Stimulated activated CD4-positive, alpha-beta T cell treated with anti-CD3 and anti-CD28 coated beads, Interleukin-15, amount 100 ng/mL, for 48 hours (primary cell): ENCODE data around the gene THSD4.
"Not testable (repeated sequence)": the region's sequence is repeated elsewhere in the genome, so short reads cannot be mapped to it uniquely, and the experiment has no call there.

Source experiments
- DNase-seq, 2 donors: peaks; one replicate each; pipeline ENCODE4 v3.0.0-alpha.2; 2020; ENCODE audit warnings: low read depth in 2 of 2

The THSD4 gene

DNA sequence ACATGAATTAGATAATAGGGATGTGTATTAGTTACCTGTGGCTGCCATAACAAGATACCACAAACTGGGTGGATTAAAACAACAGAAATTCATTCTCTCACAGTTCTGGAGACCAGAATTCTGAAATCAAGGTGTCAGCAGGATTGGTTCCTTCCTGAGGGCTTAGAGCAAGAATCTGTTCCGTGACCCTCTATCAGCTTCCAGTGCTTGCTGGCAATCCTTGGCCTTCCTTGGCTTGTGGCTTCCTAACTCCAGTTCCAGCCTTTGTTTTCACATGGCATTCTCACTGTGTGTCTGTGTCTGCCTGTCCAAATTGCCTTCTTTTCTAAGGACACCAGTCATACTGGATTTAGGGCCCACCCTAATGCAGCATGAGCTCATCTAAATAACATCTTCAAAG lies 600.6 kb downstream of the THSD4 start:
- no peak for DNase-seq

DNA sequence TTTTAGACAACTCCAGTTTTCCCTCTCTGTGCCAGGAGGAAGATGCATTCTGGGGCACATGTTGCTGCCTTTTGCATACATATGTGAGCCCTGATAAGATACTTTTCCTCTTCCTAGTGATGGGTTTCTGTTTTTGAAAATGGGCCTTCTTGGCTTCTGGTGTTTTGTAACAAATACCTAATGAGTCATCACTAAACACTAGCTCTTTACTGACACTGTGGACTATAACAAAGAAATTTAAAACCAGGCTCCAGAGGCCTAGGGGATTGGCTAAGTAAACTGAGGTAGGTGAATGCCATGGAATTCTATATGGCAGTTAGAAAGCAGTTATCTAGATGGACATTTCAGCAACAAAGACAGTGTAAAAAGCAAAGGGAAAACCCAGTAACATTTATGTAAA lies 601.7 kb downstream of the THSD4 start:
- DNase-seq: no peak

DNA sequence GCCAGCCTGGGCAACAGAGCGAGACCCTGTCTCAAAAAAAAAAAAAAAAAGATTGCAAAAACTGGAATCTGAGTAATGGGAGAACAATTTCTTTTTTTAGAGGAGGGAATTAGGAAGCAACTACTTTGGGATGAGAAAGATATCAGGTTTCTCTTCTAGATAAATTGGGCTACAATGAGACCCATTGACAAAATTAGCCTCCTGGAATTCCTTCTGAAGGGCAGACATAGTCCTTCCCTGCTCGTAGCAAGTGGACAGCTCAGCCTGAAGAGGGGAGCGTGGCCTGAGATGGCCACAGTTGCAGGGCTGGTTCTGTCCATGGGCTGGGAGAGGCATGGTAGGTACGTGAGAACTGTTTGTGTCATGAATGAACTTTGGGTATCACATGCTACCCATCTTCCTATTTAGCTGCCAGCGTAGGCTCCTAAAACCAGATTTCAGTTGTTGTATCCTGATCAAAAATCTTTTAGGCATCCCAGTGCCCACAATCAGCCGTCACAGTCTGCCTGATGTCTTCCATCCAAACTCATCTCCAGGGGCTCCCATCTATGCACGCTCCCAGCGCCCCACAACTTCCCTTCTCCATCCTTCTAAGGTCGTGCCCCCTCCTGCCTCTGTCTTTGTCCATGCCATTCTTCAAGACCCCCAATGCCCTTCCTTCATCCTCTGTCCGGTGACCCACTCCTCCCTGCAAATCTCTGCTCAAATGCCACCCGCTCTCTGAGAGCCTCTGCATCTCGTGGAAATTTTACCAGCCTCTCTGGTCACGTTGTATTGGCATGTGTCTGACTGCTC lies 603.0 kb downstream of the THSD4 start:
- no peak for DNase-seq

DNA sequence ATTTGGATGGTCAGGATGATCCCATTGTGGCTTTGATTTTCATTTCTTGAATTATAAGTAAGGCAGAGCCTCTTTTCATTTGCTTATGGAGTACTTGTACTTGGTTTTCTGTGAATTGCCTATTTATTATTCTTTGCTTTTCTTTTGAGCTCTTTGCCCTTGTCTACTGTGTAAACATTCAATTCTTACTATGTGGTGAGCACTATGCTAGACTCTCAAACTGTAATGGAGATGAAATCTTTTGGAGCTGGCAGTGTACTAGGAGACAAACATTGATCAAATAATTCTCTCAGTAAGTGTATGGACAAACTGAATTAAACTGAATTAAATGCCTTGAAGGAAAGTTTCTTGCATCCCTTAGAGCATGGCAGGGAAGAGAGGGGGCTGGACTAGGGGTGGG lies 608.1 kb downstream of the THSD4 start:
- no peak for DNase-seq

- DNase-seq: not testable (repeated sequence)
These were observed 610.1 kb downstream of the THSD4 start for GRCh38 chr15:71725207-71725955.

GRCh38 chr15:71728881-71729280 lies 613.6 kb downstream of the THSD4 start:
- DNase-seq: no peak

DNA sequence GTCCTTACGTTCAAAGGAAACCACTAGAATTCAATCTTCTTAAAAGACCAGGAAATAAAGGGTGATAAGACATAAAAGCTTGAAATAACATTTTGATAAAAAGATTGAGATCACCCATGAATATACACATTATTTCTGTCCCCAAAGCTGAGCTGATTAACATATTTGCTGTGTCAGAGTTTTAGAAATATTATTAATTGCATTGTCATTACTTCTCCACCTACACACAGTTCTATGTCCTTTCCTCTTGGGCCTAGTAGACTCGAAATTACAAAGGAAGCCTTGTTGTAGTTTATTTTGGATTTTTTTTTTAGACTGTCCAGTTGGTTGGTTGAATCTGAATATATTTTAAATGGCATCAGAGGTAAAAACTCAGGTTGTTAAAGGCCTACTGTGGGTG lies 614.0 kb downstream of the THSD4 start:
- DNase-seq: no peak

DNA sequence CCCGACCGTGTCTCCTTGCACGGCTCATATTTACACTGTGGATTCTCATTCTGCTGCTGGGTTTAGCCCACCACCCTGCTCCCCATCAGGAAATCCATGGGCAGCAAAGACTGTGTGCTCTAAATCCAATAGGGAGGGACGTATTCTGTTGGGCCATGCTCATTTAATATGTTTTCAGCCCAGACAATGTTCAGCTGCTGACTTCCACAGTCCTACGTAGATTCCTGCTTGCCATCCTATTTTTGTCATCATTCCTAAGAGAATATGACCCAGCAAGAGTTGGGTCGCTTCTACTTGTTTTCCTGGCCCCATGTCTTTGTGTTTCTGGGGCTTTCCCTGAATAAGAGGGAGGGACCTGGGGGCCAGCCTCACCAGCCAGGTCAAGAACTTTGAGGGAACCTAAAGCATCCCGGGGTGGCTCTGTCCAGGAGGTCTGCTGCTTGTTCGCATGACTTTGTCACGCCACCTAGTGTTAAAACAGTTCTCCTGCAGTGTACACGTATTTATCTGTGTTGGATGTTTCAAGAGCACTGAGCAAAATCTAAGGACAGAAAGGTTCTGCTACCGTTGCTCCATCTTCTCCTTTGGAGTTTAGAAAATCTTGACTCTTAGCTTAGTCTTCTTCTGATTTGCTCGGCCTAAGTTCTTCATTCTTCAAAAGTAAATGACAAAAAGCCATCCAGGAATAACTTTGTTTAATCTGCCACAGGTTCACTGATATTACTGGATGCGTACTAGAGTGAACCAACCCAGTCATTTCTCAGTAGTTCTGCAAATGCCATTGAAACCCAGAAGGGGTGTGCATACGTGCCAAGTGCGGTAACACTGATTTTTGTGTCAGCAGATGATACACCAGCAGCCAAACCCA lies 615.2 kb downstream of the THSD4 start:
- peak in 1 of 2 donors; percentile 5 for DNase-seq

GRCh38 chr15:71732636-71733035 lies 617.4 kb downstream of the THSD4 start:
- no peak for DNase-seq

DNA sequence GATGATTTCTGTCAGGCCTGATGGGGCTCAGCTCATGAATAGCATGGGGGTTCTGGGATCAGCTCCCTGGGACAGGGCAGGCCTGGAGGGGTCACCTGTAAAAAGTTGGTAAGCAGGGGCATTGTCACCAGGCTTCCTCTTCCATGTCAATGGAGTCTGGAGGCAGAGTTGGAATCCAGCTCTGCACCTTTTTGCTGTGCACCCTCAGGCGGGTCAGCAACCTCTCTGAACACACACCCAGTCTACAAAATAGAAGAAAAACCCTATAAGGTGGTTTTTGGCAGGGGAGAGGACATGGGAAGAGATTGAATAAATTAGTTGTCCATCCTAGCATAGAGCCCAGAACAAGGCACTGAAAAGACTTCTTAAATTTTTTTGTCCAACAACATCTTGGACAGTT lies 617.9 kb downstream of the THSD4 start:
- DNase-seq: no peak

DNA sequence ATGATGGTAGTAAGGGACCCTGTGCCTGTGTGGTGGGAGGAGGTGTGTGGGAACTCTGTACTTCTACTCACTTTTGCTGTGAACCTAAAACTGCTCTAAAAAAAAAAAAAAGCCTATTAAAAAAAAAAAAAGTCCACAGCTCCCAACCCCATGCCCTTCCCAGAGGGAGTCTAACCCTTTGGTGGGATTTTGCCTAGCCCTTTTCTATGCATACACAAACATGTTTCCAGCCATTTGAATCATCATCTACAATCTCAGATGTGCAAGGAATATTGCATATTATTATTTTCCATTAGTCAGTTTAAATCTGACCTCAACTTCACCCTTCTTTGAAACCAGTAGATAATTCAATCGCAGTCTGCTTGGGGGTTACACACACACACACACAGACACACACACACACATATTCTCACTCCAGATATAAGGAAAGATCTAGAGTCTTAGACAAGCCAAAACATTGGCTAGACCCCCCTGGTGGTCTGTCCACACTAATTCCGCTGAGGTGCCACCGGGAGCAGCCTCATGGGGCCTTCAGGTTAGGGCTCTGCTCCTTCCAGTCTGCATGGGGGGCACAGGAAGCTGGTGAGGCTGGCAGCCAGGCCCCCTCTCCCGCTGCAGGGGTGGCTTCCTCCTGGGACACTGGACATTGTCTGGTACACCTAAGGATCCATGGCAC lies 619.6 kb downstream of the THSD4 start:
- DNase-seq: no peak

DNA sequence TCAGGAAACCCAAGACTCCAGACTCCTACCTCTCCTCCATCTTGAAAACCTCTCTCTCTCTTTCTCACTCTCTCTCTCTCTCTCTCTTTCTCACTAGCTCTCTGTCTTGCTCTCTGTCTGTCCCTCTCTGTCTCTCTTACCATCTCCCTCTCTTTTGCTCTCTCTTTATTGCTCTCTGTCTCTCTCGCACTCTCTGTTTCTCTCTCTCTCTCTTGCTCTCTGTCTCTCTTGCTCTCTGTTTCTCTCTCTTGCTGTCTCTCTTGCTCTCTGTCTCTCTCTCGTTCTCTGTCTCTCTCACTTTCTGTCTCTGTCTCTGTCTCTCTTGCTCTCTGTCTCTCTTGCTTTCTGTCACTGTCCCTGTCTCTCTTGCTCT lies 620.1 kb downstream of the THSD4 start:
- DNase-seq: no peak

GRCh38 chr15:71736286-71736947 lies 621.1 kb downstream of the THSD4 start:
- no peak for DNase-seq

GRCh38 chr15:71737761-71738160 lies 622.5 kb downstream of the THSD4 start:
- no peak for DNase-seq

DNA sequence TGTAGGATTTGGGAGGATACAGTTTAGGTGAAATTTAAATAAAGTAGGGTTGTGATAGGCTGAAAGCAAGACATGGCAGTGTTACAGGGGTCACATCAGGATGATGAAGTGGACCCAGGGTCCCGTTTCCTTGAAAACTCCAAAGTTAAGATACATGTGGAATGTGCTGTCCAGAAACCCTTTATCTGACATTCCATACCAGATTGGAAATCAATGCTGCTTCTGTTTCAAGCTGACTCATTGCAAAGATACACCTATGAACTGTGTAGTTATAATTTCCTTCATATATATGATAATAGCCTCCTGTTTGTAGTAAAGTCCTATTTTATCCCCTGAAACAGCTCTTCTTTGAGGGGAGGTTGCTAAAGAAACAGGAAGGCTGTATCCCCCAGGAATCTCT lies 624.1 kb downstream of the THSD4 start:
- no peak for DNase-seq

DNA sequence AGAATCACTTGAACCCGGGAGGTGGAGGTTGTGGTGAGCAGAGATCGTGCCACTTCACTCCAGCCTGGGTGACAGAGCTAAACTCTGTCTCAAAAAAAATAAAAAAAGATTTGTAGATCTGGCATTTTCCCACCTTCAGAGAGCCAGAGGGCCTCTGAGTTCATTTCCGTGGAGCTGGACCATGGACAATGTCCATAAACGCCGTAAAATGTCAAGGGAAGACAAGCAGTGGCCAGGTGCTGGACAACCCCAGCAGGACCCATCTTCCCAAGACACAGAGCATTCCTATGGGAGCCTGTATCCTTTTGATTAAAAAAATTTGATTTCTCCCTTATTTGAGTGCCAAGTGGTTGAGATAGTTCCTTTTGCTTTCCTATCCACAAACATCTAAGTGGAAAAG lies 627.7 kb downstream of the THSD4 start:
- no peak for DNase-seq

DNA sequence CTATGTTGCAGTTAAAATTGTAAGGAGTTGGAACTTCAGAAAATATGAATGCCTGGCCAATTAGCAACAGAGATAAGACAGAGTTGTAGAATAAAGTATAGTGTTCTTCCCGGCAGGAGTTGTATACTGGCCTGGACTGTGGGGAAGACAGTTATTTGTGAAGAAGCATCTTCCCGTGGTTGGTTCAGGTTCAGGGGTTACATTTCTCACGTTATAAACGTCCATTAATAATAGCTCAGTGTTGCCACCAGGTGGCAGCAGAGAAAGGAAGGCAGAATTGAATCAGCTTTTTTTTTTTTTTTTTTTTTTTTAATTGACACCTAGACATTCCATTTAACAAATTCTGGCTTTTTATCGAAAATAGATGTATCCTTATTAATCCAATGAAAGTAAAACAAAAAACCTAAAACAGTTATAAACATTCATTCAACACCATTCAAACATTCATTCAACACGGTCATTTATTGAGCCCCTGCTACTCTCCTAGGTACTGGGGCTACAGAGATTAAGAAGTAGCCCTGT lies 628.7 kb downstream of the THSD4 start:
- DNase-seq: peak in 1 of 2 donors; percentile 38

GRCh38 chr15:71746719-71747118 lies 631.4 kb downstream of the THSD4 start:
- DNase-seq: no peak

- no peak for DNase-seq
These were observed 632.1 kb downstream of the THSD4 start for GRCh38 chr15:71747128-71748083.

- DNase-seq: no peak
These were observed 633.0 kb downstream of the THSD4 start for GRCh38 chr15:71748293-71748718.
